Measurements from ENCODE around the gene RHEBL1. TPM values are rescaled to one million over a fixed set of nuclear protein-coding genes. Genes with fewer than 3 reads are reported as not detected.

The RHEBL1 gene
- polyA plus RNA-seq, 1 donor (not counting 4 experiments of a cell fraction or from before 2014, with no cell fraction given), result 0.51 TPM

GRCh38 chr12:49088150-49088931 is 18.6 kb upstream of the RHEBL1 start:
- H3K9me3 ChIP-seq (ENCODE audit: control insufficient read depth, low read depth, low read length), result no peaks in the 10 kb centered on the region
- no peaks in the 10 kb centered on the region for H4K20me1 ChIP-seq (ENCODE audit: control insufficient read depth, extremely low read depth, insufficient read depth, low read length)
- TF ChIP-seq EZH2 (IDR thresholded peaks at IDR 0.05; ENCODE audit: low read length) (peak; percentile 27), CTCF (optimal IDR thresholded peaks at IDR 0.05 in 1 of 3, IDR thresholded peaks at IDR 0.05 in 1 of 3, conservative IDR thresholded peaks at IDR 0.05 in 1 of 3; ENCODE audit: extremely low read depth in 1 of 3, insufficient read depth in 2 of 3, low read length in 3 of 3) (peak; percentile 89 to 93 (median 91))
- H3K27me3 ChIP-seq (ENCODE audit: control insufficient read depth, extremely low read depth, insufficient read depth, low read length), result peaks cover 51% of the 10 kb centered on the region
- H3K4me3 ChIP-seq (ENCODE audit: control insufficient read depth in 2 of 3, extremely low read depth in 1 of 3, insufficient read depth in 2 of 3, low read depth in 1 of 3, low read length in 3 of 3), result no peak overlapping the region
- peak overlapping the region; percentile 14 for H3K4me2 ChIP-seq (ENCODE audit: control insufficient read depth, extremely low read depth, insufficient read depth, low read depth, low read length)
- no peak overlapping the region for H3K9ac ChIP-seq (ENCODE audit: control insufficient read depth, extremely low read depth, insufficient read depth, low read length)
- H3K9me1 ChIP-seq (ENCODE audit: control insufficient read depth, extremely low read depth, insufficient read depth, low read length), result no peaks in the 10 kb centered on the region
- peak; percentile 92 for DNase-seq (ENCODE audit: low read depth, low spot score)
- no peak overlapping the region for H2AFZ ChIP-seq (ENCODE audit: control insufficient read depth, low read length)
- no peaks in the 10 kb centered on the region for H3K79me2 ChIP-seq (ENCODE audit: control insufficient read depth, insufficient read depth, low read length)
- no peaks in the 10 kb centered on the region for H3K36me3 ChIP-seq (ENCODE audit: control insufficient read depth in 2 of 2, extremely low read depth in 1 of 2, insufficient read depth in 2 of 2, low read length in 2 of 2)
- dilution Hi-C loops (cut with MboI; ENCODE audit: extremely low pct_ligation_motif_present, low sequenced_read_pairs), result no loop called here
- H3K4me1 ChIP-seq (ENCODE audit: control insufficient read depth, extremely low read depth, insufficient read depth, low read length), result peaks cover 14% of the 10 kb centered on the region
- FAIRE-seq, result peak; percentile 52
- H3K27ac ChIP-seq (ENCODE audit: control insufficient read depth, insufficient read depth, low read length), result no peak overlapping the region

GRCh38 chr12:49086116-49086515 is 16.3 kb upstream of the RHEBL1 start:
- no peak for FAIRE-seq

More at GRCh38 chr12:49086116-49086515, 16.3 kb upstream of the RHEBL1 start:
- no peak overlapping the region for H3K9ac ChIP-seq (ENCODE audit: control insufficient read depth, extremely low read depth, insufficient read depth, low read length)
- H2AFZ ChIP-seq (ENCODE audit: control insufficient read depth, low read length), result no peak overlapping the region
- no peak overlapping the region for H3K4me3 ChIP-seq (ENCODE audit: control insufficient read depth in 2 of 3, extremely low read depth in 1 of 3, insufficient read depth in 2 of 3, low read depth in 1 of 3, low read length in 3 of 3)
- no peak overlapping the region for H3K27ac ChIP-seq (ENCODE audit: control insufficient read depth, insufficient read depth, low read length)
- peaks cover 6% of the 10 kb centered on the region for H3K4me1 ChIP-seq (ENCODE audit: control insufficient read depth, extremely low read depth, insufficient read depth, low read length)
- H3K79me2 ChIP-seq (ENCODE audit: control insufficient read depth, insufficient read depth, low read length), result no peaks in the 10 kb centered on the region
- H3K4me2 ChIP-seq (ENCODE audit: control insufficient read depth, extremely low read depth, insufficient read depth, low read depth, low read length), result no peak overlapping the region
- TF ChIP-seq EZH2 (IDR thresholded peaks at IDR 0.05; ENCODE audit: low read length) (no peak), CTCF (optimal IDR thresholded peaks at IDR 0.05 in 1 of 3, IDR thresholded peaks at IDR 0.05 in 1 of 3, conservative IDR thresholded peaks at IDR 0.05 in 1 of 3; ENCODE audit: extremely low read depth in 1 of 3, insufficient read depth in 2 of 3, low read length in 3 of 3) (no peak)
- no peaks in the 10 kb centered on the region for H4K20me1 ChIP-seq (ENCODE audit: control insufficient read depth, extremely low read depth, insufficient read depth, low read length)
- DNase-seq (ENCODE audit: low read depth, low spot score), result no peak
- dilution Hi-C loops (cut with MboI; ENCODE audit: extremely low pct_ligation_motif_present, low sequenced_read_pairs), result no loop called here
- H3K9me1 ChIP-seq (ENCODE audit: control insufficient read depth, extremely low read depth, insufficient read depth, low read length), result no peaks in the 10 kb centered on the region
- no peaks in the 10 kb centered on the region for H3K36me3 ChIP-seq (ENCODE audit: control insufficient read depth in 2 of 2, extremely low read depth in 1 of 2, insufficient read depth in 2 of 2, low read length in 2 of 2)
- H3K9me3 ChIP-seq (ENCODE audit: control insufficient read depth, low read depth, low read length), result no peaks in the 10 kb centered on the region
- peaks cover 29% of the 10 kb centered on the region for H3K27me3 ChIP-seq (ENCODE audit: control insufficient read depth, extremely low read depth, insufficient read depth, low read length)

All from keratinocyte (primary cell).